GM21381 (cell line): Measurements from ENCODE around the gene GON7.
A peak's percentile ranks its signal among the peaks of the same experiment; 100 is the strongest.
"Not testable (repeated sequence)": the region's sequence is repeated elsewhere in the genome, so short reads cannot be mapped to it uniquely, and the experiment has no call there.

Experiments
- ATAC-seq: cut with Tn5 transposase; IDR thresholded peaks from one replicate; pipeline ENCODE4 v1.9.1; 2021; ENCODE audit warnings: mild to moderate bottlenecking, moderate library complexity; ENCODE audit not compliant: unreplicated experiment

Gene GON7

GRCh38 chr14:93200553-93200952 is 6.3 kb downstream of the GON7 start:
- no peak for ATAC-seq

- no peak for ATAC-seq
These were observed 7.8 kb downstream of the GON7 start for GRCh38 chr14:93199031-93199430.

DNA sequence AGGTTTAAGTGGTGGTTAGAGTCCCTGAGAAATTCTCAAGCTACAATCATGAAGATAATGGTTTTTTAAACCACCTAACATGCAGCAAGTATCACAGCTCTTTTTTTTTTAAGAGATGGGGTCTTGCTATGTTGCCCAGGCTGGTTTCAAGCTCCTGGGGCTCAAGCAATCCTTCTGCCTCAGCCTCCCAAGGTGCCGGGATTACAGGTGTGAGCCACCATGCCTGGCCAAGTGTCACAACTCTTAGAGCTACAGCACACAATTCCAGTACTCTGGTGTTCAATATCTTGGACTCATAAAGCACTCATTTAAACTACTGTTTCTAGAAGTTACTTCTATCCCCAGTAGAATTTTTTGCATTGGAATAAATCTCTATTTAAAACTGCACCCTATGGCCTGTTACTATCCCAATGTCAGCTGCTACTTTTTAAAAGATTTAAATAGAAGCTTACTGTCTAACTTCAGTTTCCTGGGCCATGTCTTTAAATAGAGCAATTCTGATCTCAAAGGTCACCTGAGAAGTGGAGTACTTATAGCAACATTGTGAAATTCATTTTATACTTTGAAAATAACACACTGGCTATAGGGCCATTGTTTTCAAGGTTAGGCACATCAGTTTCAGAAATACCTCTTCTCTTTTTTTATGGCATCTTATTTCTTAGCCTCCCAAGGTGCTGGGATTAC is 11.4 kb downstream of the GON7 start:
- ATAC-seq: no peak

- ATAC-seq: no peak
These were observed 19.9 kb downstream of the GON7 start for GRCh38 chr14:93186956-93187355.

- no peak for ATAC-seq
These were observed 20.4 kb downstream of the GON7 start for GRCh38 chr14:93186466-93186865.

DNA sequence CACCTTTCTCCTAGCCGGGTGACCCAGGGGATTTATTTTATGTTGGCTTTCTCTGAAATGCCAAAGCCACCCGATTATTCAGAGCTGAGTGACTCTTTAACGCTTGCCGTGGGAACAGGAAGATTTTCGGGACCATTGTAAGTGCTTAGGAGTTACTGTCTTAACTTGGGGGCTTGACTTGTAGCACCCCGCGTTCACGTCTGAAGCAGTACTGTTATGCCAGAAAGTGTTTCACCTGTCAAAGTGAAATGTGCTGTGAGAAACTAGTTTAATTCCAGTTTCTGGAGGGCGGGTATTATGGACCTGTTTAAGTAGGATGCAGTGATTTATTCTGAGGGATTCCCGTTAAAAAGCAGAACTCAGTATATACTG is 21.5 kb downstream of the GON7 start:
- ATAC-seq: no peak

GRCh38 chr14:93184391-93185348 is 22.2 kb downstream of the GON7 start, which contains the start of the genes LYSET and MOAP1:
LYSET (plus strand) TSS chr14:93185317; CDS start chr14:93185406, 89 bp downstream.
MOAP1 (minus strand) TSS chr14:93184897; CDS start chr14:93184242, 655 bp downstream.
- peak; percentile 83 for ATAC-seq

- no peak for ATAC-seq
These were observed 23.1 kb downstream of the GON7 start for GRCh38 chr14:93183596-93184317.

- ATAC-seq: no peak
These were observed 31.4 kb downstream of the GON7 start for GRCh38 chr14:93175492-93175891.

GRCh38 chr14:93174731-93175130 is 32.1 kb downstream of the GON7 start:
- not testable (repeated sequence) for ATAC-seq

DNA sequence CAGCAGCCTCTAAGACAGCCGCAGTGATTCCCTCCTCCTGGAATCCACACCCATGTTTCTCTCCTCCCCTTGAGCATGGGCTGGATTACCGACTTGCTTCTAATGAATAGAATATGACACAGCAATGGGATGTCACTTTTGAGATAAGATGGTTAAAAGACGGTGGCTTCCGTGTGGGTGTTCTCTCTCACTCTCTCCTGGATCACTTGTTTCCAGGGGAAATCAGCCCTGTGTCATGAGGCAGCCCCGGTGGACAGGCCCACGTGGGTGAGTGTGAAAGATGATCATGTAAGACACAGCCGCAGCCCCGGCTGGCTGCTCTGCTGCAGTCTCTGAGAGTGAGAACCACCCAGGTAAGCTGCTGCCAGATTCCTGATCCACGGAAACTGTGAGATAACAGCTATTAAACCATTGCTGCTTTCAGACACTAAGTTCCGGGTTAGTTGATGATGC is 32.9 kb downstream of the GON7 start:
- ATAC-seq: no peak

DNA sequence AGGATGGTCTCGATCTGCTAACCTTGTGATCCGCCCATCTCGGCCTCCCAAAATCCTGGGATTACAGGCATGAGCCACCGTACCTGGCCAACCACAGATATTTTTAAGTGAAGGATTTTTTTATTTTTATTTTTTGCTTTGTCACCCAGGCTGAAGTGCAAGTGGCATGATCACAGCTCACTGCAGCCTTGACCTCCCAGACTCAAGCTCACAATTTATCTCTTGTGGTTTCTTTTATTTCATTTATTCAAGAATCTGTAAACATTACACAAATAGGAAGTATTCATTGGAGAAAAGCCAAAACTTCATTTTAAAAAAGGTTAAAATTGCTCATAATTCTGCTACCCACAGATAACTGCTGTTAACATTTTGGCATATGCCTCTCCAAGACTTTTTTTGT is 35.5 kb downstream of the GON7 start:
- no peak for ATAC-seq

DNA sequence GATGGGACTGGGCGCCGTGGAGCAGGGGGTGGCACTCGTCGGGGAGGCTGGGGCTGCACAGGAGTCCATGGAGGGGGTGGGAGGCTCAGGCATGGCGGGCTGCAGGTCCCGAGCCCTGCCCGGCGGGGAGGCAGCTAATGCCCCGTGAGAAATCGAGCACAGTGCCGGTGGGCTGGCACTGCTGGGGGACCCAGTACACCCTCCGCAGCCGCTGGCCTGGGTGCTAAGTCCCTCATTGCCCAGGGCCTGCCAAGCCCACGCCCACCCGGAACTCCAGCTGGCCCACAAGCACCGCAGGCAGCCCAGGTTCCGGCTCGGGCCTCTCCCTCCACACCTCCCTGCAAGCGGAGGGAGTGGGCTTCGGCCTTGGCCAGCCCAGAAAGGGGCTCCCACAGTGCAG is 36.7 kb downstream of the GON7 start:
- ATAC-seq: not testable (repeated sequence)

DNA sequence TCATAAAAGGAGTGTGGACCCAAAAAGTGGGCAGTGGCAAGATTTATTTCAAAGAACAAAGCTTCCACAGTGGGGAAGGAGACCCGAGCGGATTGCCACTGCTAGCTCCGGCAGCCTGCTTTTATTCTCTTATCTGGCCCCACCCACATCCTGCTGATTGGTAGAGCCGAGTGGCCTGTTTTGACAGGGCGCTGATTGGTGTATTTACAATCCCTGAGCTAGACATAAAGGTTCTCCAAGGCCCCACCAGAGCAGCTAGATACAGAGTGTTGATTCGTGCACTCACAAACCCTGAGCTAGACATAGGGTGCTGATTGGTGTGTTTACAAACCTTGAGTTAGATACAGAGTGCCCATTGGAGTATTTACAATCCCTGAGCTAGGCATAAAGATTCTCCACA is 37.2 kb downstream of the GON7 start:
- ATAC-seq: not testable (repeated sequence)

DNA sequence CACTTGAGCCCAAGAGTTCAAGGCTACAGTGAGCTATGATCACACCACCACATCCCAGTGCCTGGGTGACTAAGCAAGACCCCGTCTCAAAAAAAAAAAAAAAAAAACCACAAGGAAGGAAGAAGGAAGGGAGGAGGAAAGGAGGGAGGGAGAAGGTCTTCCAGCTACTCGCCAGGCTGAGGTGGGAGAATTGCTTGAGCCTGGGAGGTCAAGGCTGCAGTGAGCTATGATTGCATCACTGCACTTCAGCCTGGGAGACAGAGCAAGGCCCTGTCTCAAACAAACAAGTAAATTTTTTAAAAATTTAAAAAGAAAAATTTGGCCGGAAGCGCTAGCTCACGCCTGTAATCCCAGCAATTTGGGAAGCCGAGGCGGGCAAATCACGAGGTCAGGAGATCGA is 38.3 kb downstream of the GON7 start:
- ATAC-seq: not testable (repeated sequence)

DNA sequence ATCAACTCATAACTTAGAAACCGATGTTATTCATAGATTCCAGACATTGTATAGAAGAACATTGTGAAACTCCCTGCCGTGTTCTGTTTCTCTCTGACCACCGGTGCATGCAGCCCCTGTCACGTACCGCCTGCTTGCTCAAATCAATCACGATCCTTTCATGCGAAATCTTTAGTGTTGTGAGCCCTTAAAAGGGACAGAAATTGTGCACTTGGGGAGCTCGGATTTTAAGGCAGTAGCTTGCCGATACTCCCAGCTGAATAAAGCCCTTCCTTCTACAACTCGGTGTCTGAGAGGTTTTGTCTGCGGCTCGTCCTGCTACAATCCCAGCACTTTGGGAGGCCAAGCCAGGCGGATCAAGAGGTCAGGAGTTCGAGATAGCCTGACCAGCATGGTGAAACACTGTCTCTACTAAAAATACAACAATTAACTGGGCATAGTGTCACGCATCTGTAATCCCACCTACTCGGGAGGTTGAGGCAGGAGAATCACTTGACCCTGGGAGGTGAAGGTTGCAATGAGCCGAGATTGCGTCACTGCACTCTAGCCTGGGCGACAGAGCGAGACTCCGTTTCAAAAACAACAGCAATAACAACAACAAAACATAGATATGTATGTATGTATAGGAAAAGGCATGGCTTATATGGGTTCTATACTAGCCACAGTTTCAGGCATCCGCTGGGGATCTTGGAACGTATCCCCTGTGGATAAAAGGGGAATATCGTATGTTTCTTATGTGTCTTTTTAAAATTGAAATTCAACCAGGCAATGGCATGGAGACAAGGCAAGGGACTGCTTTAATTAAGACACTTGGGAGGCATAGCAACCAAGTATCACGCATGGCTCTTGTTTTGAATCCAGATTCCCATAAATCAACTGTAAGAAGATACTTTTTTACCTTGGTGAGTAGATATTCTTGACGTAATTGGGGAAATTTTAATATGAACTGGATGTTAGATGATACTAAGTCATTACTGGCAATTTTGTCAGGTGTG is 41.3 kb downstream of the GON7 start:
- not testable (repeated sequence) for ATAC-seq

DNA sequence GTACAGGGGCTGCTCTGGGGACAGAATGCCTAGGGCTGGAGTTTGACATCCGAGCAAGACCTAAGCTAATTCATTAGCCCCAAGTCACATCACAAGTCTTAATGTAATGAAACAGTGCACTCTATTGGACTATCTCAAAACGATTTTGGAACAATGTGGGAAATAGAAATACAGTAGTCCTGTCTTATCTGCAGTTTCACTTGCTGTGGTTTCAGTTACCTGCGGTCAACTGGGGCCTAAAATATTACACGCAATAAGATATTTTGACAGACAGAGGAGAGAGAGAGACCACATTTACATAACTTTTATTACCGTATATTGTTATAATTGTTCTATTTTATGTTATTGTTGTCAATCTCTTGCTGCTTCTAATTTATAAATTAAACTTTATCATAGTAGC is 43.3 kb downstream of the GON7 start:
- ATAC-seq: no peak

GRCh38 chr14:93161411-93161940 is 45.4 kb downstream of the GON7 start:
- no peak for ATAC-seq

- ATAC-seq: no peak
These were observed 46.5 kb downstream of the GON7 start for GRCh38 chr14:93160353-93160801.
